GM19351 (cell line): ENCODE results near the gene RHPN2.
"Not testable (repeated sequence)": the region's sequence is repeated elsewhere in the genome, so short reads cannot be mapped to it uniquely, and the experiment has no call there.

Source experiments
- ATAC-seq: cut with Tn5 transposase; IDR thresholded peaks from one replicate; pipeline ENCODE4 v1.9.1; 2021; ENCODE audit warnings: mild to moderate bottlenecking, moderate library complexity; ENCODE audit not compliant: unreplicated experiment

Gene RHPN2

DNA sequence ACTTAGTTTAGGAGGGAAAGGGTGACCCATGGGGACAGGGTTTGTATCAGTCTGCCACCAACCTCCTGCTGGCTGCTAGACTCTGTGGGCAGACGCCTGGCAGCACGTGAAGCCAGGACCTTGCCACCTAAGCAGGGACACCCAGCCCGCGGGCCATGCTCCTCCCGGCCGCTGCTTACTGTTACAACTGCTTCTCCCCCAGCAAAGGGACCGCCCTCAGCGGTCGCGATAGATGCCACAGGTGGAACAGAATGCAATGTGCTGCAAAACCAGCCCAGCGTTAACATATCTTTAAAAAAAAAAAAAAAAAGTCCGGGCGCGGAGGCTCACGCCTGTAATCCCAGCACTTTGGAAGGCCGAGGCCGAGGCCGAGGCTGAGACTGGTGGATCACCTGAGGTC lies 1.9 kb upstream of the RHPN2 start:
- no peak for ATAC-seq

DNA sequence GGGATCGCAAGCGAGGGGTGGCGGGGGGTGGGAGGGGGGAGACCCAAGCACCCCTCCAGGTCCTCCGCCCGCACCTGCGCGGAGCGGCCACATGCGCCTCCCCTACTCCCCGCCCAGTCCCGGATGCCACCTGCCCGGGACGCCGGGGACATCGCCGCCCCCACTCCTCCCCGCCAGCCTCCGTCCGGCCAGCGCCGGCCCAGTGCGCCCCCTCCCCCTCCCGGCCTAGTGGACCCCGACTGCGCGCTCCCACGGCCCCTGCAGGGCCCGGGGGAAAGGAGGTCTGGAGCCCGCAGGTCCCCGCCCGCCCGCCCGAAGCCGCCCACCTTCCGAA lies 263 bp downstream of the RHPN2 start:
- ATAC-seq: peak; percentile 55

DNA sequence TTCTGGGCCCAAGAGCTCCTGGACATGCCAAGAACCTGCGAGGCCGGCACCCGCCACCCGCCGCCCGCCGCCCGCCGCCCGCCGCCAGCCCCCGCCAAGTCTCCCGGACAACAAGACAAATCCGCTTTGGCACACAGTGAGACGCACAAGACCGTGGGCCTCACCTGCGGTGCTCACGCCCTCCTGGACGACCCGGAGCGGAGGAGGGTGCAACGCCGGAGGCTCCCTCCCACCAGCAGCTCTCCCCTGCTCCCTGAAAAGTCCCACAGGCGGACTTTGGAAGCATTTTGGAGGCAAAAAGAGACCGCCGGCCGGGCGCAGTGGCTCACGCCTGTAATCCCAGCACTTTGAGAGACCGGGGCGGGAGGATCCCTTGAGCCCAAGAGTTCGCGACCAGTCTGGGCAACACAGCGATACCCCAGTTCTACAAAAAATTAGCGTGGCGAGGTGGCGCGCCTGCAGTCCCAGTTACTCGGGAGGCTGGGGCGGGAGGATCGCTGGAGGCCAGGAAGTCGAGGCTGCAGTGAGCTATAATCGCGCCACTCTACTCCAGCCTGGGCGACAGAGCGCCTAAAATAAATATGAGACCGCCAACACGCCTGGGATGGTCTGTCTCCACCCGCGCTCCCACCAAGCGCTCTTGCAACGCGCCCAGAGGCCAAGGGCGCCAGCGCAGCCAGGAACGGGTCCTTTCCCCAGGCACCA lies 783 bp downstream of the RHPN2 start:
- no peak for ATAC-seq

DNA sequence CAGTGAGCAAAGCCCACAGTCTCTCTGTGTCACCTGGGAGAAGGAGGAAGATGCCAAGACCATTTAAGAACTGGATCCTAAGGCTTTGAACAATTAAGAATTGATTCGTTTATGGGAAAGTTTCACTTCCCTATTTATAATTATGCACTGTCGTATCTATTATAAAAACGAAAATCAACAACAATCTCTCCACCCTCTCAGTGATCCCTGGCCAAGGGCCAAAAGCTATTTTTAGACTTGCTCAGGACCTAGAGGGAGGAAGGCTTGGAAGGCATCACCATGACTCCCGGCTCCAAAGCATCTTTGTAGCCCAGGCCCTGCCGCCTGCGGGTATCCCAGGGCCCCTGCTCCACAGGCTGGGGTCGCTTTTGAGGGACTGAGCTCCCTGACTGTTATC lies 1.3 kb downstream of the RHPN2 start:
- ATAC-seq: no peak

DNA sequence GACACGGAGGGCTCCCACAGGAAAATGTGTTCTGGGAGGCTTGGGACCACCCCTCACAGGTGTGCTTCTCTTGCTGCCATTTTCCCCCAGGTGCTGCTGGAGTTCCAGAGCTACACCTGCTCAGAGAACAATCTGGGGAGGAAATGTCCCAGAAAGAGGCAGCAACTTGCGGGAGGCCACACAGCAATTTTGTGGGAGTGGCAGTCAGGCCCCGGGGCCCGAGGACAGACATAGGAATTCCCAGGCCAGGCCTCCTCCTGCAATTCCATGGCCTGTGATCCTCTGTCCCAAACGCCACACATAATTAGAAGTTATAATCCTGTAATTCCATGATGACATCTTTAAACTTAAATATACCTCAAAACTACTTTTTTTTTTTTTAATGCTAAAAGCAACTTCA lies 1.8 kb downstream of the RHPN2 start:
- ATAC-seq: no peak

DNA sequence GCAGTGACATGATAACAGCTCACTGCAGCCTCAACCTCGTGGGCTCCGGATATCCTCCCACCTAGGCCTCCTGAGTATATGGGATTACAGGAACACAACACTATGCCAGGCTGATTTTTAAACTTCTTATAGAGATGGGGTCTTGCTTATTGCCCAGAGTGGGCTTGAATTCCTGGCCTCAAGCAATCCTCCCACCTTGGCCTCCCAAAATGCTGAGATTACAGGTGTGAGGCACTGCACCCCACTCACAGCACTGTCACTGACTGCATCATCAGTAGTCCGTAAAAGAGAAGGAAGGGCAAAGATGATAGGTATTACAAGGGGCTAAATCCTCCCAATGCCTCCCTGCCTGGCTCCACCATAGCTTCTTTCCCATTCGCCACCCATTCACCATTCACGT lies 4.1 kb downstream of the RHPN2 start:
- no peak for ATAC-seq

DNA sequence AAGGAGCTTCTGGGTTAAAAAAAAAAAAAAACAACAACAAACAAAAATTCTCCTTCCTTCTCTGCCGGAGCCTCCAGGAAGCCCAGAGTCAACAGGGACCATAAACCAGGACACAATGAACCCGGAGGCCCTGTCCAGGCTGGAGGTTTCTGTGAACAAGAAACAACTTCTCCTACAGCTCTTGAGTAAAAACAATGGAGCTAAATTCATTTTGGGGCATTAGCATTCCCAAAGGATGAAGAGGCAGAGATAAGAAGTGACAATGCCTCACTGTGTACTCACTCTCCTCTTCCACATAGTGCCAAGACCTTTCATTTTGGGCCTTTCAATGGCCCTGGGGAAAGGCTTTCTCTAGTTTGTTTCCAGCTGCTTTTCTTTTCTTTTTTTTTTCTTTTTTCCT lies 9.0 kb downstream of the RHPN2 start:
- no peak for ATAC-seq

DNA sequence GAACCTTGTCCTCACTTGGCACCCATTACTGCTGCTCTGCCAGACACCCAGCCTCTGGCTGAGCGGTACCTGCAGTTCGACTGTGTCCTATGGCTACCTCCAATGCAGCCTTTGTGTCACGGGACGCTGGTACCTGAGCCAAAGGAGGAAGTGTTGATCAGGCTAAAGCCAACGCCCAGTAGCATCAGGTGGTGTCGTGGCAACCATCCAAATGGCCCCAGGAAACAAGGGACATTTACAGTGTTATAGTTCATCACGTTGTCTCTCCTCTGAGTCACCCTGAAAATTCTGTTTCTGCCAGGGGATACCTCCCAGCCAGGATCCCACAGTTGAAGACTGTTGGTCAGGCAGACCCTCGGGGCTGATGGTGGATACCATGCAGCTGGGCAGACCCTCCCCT lies 10.1 kb downstream of the RHPN2 start:
- ATAC-seq: no peak

DNA sequence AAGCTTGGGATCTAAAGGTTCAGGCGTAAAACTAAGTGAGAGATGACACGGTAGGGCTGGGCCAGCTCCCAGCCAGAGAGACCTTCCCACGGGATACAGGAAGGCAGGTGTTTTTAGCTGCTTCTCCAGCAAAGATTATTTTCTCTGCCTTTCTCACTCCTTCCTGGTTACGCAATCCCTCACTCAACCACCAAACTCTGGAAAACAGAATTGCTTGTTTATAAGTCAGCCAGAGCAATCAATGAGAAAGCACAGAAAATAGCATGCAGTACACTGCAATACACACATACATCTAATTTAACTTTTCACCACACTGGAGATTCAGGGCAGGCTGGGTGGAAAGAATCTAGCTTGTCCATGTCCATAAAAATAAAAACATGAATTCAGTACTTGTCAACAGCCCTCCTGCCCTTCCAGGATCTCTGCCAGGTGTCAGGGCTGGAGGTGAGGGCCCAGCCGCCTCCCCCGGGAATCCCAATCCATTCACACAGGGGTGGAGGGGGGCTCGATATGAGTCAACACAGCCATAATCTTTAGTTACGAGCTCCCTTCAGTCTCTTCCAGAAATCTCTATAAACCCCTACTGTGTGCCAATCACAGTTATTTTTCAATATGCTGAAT lies 12.2 kb downstream of the RHPN2 start:
- ATAC-seq: no peak

DNA sequence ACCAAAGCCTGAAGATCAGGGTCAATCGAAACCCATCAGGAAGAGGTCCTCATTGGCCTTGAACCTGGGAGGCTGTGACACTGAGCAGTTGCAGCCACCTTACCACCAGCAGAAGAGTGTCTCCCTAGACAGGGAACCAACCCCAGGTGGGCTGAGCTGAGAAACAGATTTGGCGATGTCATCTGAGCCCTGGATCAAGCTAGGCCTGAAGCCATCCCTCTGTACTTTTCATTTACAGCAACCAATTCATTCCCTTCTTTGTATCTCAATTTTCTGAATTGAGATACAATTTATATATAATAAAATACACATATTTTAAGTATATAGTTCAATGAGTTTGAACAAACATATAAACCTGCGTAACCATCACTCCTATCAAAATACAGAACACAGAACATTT lies 14.6 kb downstream of the RHPN2 start:
- ATAC-seq: no peak

DNA sequence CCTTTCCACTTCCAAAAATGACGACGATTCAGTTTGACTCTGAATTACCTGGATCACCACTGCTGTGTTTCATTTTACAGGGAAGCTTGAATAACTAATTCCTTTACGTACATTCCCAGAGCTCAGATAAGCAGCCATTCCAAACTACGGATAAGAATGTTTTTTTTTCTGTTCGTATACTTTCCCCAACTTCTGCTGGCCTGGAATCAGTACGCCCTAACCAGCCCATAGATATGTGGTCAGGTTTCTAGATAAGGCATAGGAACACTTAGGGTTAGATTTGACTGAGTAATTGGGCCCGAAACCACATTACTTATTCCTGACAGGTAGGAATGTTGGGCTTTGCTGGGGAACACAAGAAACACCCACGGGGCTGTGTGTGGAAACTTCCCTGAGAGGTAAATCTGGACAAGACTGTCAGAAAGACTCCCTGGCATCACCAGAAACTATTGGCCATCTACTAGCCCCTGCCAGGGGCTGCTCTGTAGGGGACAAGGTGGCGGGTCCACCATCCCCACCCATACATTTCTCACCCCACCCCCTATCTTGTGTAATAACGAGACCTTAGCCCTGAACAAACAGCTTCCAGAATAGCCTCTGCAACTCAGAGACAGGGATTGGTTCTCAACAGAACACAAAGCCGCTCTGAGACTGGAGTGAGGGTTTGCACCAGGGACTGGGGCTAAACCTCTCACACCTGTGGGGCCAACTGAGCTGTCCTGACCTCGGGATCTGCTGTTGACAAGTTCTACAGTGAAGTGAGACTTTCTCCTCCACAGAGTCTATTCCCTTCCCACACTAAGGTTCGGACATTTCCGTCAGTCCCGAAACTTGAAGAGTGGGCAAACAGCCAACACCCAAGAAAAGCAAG lies 15.6 kb downstream of the RHPN2 start:
- ATAC-seq: no peak

DNA sequence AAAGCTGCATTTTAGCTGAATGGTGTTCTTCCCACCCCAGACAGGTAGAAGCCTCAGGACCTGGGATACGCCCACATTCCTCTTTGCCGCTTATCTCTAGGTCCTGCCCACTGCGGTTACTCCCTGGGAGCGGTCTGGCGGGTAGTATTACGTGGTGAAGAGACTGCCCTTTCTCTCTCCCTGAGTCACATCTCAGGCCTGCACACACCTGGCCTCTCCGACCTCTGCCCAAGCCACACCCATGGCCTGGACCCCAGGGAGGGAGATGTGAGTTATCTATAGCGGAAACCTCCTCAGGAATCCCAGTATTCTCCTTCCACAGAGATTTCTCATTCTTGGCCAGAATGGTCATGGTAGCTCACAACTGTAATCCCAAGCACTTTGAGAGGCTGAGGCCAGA lies 17.3 kb downstream of the RHPN2 start:
- no peak for ATAC-seq

DNA sequence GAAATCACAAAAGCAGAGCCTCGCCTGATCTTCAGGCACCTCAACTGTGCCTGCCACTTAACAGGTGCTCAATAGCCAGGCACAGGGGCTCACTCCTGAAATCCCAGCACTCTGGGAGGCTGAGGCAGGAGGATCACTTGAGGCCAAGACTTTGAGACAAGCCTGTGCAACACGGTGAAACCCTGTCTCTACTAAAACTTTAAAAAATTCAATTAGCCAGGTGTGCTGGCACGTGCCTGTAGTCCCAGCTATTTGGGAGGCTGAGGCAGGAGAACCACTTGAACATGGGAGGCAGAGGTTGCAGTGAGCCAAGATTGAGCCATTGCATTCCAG lies 22.9 kb downstream of the RHPN2 start:
- not testable (repeated sequence) for ATAC-seq

DNA sequence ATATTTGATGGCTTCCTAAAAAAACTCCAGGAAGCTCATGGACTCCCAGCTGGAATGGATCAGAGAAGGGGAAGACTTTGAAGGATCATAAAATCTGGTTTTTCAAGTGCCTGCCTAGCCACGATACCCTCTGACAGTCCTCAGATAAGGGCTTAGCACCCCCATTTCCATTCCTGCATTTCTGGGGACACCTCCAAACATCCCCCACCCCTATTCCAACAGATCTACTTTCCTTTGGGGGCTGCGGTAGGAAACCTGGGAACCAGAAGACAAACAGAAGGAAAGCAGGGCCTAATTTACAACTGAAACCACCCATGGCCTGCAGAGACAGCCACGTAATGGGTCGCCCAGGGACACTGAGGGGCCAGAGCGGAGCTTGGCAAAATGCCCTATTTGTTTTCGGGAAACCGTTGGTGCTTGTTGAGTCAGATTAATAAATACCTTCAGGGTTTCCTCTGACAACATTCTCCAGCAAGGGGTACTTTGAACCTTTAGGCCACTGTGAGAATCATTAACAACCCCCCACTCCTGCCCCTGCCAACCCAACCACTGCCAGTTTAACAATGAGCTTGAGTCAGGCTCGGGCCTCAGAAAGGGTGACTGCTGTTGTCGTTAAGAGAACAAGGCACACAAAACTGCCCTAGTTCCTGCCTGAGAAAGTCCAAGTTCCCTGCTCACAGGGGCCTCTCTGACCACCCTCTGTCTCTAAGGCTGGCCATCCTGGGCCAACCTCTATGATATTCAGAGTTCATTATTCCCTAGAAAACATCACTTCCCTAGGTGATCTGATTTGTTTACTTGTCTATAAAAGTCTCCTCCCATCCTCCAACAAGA lies 23.5 kb downstream of the RHPN2 start:
- ATAC-seq: no peak

DNA sequence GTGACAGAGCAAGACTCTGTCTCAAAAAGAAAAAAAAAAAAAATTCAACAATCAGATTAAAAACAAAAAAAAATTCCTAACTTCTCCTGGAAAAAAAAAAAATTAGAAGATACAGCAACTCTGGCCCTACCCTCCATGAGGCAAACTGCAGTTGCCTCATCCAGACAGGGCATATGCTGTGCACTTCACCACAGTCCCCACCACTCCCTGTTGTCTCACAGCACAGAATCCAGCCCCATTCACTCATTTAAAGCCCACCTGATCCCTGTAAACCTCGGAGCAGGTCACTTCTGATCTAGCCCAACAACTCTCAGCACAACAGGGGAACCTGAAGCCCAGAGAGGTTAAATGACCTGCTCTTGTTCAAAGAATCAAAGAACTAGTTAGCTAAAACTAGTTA lies 24.9 kb downstream of the RHPN2 start:
- no peak for ATAC-seq

DNA sequence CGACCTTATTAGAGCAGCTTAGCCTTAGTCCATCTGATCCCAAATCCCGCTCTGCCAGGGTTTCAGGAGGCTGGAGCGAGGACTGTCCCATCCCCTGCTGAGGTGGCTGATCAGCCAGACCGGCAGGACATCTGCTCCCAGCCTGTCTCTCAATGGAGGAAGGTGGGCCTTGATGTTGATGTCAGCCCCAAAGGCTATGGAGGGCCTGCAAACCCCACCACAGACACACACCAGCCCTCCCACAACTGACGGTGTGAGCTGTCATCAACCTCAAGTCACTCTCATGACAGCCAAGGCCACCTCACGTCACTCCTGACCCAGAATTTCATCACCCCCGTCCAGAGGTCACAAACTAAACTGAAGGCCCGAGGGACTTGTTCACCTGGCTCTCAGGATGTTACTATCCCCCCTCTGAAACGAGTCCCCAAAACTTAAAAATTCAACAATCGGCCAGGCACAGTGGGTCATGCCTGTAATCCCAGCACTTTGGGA lies 25.5 kb downstream of the RHPN2 start:
- no peak for ATAC-seq

DNA sequence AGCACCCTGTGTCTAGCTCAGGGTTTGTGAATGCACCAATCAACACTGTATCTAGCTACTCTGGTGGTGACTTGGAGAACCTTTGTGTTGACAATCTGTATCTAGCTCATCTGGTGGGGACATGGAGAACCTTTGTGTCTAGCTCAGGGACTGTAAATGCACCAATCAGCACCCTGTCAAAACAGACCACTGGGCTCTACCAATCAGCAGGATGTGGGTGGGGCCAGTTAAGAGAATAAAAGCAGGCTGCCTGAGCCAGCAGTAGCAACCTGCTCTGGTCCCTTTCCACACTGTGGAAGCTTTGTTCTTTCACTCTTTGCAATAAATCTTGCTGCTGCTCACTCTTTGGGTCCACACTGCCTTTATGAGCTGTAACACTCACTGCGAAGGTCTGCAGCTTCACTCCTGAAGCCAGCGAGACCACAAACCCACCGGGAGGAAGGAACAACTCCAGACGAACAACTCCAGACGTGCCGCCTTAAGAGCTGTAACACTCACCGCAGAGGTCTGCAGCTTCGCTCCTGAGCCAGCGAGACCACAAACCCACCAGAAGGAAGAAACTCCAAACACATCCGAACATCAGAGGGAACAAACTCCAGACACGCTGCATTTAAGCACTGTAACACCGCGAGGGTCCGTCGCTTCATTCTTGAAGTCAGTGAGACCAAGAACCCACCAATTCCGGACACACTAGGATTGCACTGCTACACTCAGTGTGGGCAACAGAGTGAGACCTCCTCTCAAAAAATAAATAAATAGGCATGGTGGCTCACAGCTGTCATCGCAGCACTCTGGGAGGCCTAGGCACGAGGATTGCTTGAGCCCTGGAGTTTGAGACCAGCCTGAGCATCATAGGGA lies 27.3 kb downstream of the RHPN2 start:
- not testable (repeated sequence) for ATAC-seq

DNA sequence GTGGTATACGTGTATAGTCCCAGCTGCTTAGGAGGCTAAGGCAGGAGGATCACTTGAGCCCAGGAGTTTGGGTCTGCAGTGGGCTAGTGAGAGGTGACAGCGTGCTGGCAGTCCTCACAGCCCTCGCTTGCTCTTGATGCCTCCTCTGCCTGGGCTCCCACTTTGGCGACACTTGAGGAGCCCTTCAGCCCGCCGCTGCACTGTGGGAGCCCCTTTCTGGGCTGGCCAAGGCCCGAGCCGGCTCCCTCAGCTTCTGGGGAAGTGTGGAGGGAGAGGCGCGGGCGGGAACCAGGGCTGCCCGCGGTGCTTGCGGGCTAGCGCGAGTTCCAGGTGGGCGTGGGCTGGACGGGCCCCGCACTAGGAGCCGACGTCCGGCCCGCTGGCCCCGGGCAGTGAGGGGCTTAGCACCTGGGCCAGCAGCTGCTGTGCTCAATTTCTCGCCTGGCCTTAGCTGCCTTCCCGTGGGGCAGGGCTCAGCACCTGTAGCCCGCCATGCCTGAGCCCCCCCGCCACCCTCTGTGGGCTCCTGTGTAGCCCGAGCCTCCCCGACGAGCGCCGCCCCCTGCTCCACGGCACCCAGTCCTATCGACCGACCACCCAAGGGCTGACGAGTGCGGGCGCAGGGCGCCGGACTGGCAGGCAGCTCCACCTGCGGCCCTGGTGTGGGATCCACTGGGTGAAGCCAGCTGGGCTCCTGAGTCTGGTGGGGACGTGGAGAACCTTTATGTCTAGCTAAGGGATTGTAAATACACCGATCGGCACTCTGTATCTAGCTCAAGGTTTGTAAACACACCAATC lies 28.1 kb downstream of the RHPN2 start:
- not testable (repeated sequence) for ATAC-seq

DNA sequence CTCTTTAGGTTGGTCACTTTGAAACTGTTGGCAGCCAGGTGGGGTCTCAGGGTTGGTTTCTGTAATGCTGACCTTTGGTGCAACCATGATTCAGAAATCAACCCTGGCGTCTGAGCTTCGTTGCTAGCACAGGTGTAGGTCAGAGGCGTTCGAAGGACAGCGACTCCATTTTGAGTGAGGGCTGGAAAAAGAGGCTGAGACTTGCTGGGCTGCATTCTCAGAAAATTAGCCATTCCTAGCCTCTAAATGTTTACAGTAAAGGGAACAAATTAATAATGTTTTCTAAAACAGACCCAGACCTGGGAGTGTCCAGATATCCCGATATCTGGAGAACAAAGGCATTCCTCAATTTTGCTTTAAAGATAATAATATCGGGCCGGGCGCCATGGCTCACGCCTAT lies 29.2 kb downstream of the RHPN2 start:
- ATAC-seq: no peak
